Embryonic facial prominence (tissue), 1 donor: ENCODE data around the gene TBCEL.
"Not testable (repeated sequence)": the region's sequence is repeated elsewhere in the genome, so short reads cannot be mapped to it uniquely, and the experiment has no call there.

Experiments
- DNase-seq: peaks from one replicate; pipeline ENCODE4 v3.0.0-alpha.2; 2016; ENCODE audit errors: extremely low spot score

TBCEL gene

GRCh38 chr11:121023848-121024751 lies at the start of gene TBCEL:
Gene TBCEL, plus strand, starts transcription at chr11:121024102. Its CDS starts 21,589 bp downstream, at chr11:121045691.
- peak; percentile 24 for DNase-seq

- DNase-seq, result no peak
Observed at GRCh38 chr11:120974466-120974865, 49.4 kb upstream of the TBCEL start.

- no peak for DNase-seq
Observed at GRCh38 chr11:120974965-120975364, 48.9 kb upstream of the TBCEL start.

- no peak for DNase-seq
Observed at GRCh38 chr11:120977266-120978137, 46.4 kb upstream of the TBCEL start.

- DNase-seq, result no peak
Observed at GRCh38 chr11:120978701-120979100, 45.2 kb upstream of the TBCEL start.

GRCh38 chr11:120985718-120986569 lies 38.0 kb upstream of the TBCEL start:
- DNase-seq, result peak; percentile 10

- no peak for DNase-seq
Observed at GRCh38 chr11:120988603-120989002, 35.3 kb upstream of the TBCEL start.

GRCh38 chr11:120991830-120992686 lies 31.8 kb upstream of the TBCEL start:
- no peak for DNase-seq

GRCh38 chr11:120994091-120994859 lies 29.6 kb upstream of the TBCEL start:
- no peak for DNase-seq

- no peak for DNase-seq
Observed at GRCh38 chr11:120995184-120995583, 28.7 kb upstream of the TBCEL start.

GRCh38 chr11:120996973-120997372 lies 26.9 kb upstream of the TBCEL start:
- DNase-seq, result no peak

- no peak for DNase-seq
Observed at GRCh38 chr11:120998581-120998980, 25.3 kb upstream of the TBCEL start.

GRCh38 chr11:121004206-121004840 lies 19.6 kb upstream of the TBCEL start:
- DNase-seq, result no peak

GRCh38 chr11:121006922-121007321 lies 17.0 kb upstream of the TBCEL start:
- no peak for DNase-seq

- no peak for DNase-seq
Observed at GRCh38 chr11:121008551-121008950, 15.4 kb upstream of the TBCEL start.

GRCh38 chr11:121012091-121012490 lies 11.8 kb upstream of the TBCEL start:
- DNase-seq, result no peak

GRCh38 chr11:121018746-121019145 lies 5.2 kb upstream of the TBCEL start:
- no peak for DNase-seq

GRCh38 chr11:121021718-121022117 lies 2.2 kb upstream of the TBCEL start:
- DNase-seq, result not testable (repeated sequence)

GRCh38 chr11:121024989-121025388 lies 1.1 kb downstream of the TBCEL start:
- no peak for DNase-seq
